CD4-positive, alpha-beta T cell treated with Interleukin-6 for 4 hours (primary cell): Measurements from ENCODE around the gene SLC35E1.

Experiments used
- DNase-seq: peaks from one replicate; pipeline ENCODE4 v3.0.0-alpha.2; 2020; ENCODE audit warnings: mixed read lengths

Gene SLC35E1

GRCh38 chr19:16572332-16573211 is at the start of gene SLC35E1:
Gene SLC35E1 (minus strand): TSS chr19:16572415. CDS start chr19:16572364, 51 bp downstream.
- peak; percentile 92 for DNase-seq

GRCh38 chr19:16621165-16621800 is 49.1 kb upstream of the SLC35E1 start:
- no peak for DNase-seq

GRCh38 chr19:16620584-16620983 is 48.4 kb upstream of the SLC35E1 start:
- DNase-seq, result no peak

GRCh38 chr19:16620018-16620417 is 47.8 kb upstream of the SLC35E1 start:
- DNase-seq, result no peak

GRCh38 chr19:16619457-16619856 is 47.2 kb upstream of the SLC35E1 start:
- DNase-seq, result no peak

GRCh38 chr19:16618248-16618647 is 46.0 kb upstream of the SLC35E1 start:
- no peak for DNase-seq

GRCh38 chr19:16615808-16616207 is 43.6 kb upstream of the SLC35E1 start:
- DNase-seq, result no peak

- no peak for DNase-seq
These were observed 42.7 kb upstream of the SLC35E1 start for GRCh38 chr19:16614941-16615340.

- DNase-seq, result no peak
These were observed 41.6 kb upstream of the SLC35E1 start for GRCh38 chr19:16613841-16614240.

- no peak for DNase-seq
These were observed 40.4 kb upstream of the SLC35E1 start for GRCh38 chr19:16612636-16613035.

GRCh38 chr19:16611121-16611520 is 38.9 kb upstream of the SLC35E1 start:
- no peak for DNase-seq

- no peak for DNase-seq
These were observed 37.4 kb upstream of the SLC35E1 start for GRCh38 chr19:16609511-16610200.

- no peak for DNase-seq
These were observed 36.1 kb upstream of the SLC35E1 start for GRCh38 chr19:16608290-16608739.

GRCh38 chr19:16607819-16608218 is 35.6 kb upstream of the SLC35E1 start:
- no peak for DNase-seq

- DNase-seq, result no peak
These were observed 33.4 kb upstream of the SLC35E1 start for GRCh38 chr19:16605553-16605994.

GRCh38 chr19:16605115-16605514 is 32.9 kb upstream of the SLC35E1 start:
- DNase-seq, result no peak

- no peak for DNase-seq
These were observed 32.4 kb upstream of the SLC35E1 start for GRCh38 chr19:16604615-16605014.

- no peak for DNase-seq
These were observed 30.9 kb upstream of the SLC35E1 start for GRCh38 chr19:16603090-16603489.

GRCh38 chr19:16601378-16602052 is 29.3 kb upstream of the SLC35E1 start:
- no peak for DNase-seq

- no peak for DNase-seq
These were observed 28.6 kb upstream of the SLC35E1 start for GRCh38 chr19:16600824-16601223.

- no peak for DNase-seq
These were observed 27.6 kb upstream of the SLC35E1 start for GRCh38 chr19:16599655-16600346.

GRCh38 chr19:16598848-16599247 is 26.6 kb upstream of the SLC35E1 start:
- no peak for DNase-seq
